HEK293 (cell line): Measurements from ENCODE around the gene KCTD2.

ENCODE experiments used
- ATF2 ChIP-seq: fragments of 450-650 bp; formaldehyde crosslinking; IDR thresholded peaks from 2 replicates; pipeline ENCODE4 v1.5.1; 2016; ENCODE audit warnings: missing biosample characterization, missing genetic modification characterization, low read depth
- BCL11B ChIP-seq: fragments of 450-650 bp; formaldehyde crosslinking; IDR thresholded peaks from 2 replicates; pipeline ENCODE4 v1.5.1; 2016; ENCODE audit warnings: low read depth, missing biosample characterization, missing genetic modification characterization
- IKZF3 ChIP-seq: fragments of 450-650 bp; IDR thresholded peaks from 2 replicates; pipeline ENCODE4 v1.5.0; 2018; ENCODE audit warnings: missing biosample characterization, mild to moderate bottlenecking, missing genetic modification characterization, moderate library complexity
- KLF1 ChIP-seq: fragments of 450-650 bp; formaldehyde crosslinking; IDR thresholded peaks from 2 replicates; pipeline ENCODE4 v1.5.1; 2016; ENCODE audit warnings: missing biosample characterization, missing genetic modification characterization
- OSR2 ChIP-seq: fragments of 450-650 bp; formaldehyde crosslinking; IDR thresholded peaks from 2 replicates; pipeline ENCODE4 v1.5.1; 2016; ENCODE audit warnings: missing biosample characterization, missing genetic modification characterization
- PATZ1 ChIP-seq: fragments of 450-650 bp; formaldehyde crosslinking; IDR thresholded peaks from 2 replicates; pipeline ENCODE4 v1.5.1; 2016; ENCODE audit warnings: missing biosample characterization, missing genetic modification characterization
- PBX3 ChIP-seq: sonication (generic); formaldehyde crosslinking; IDR thresholded peaks from 2 replicates; pipeline ENCODE4 v1.8.1; 2022; ENCODE audit warnings: mild to moderate bottlenecking, moderate library complexity, missing genetic modification reagents
- PRDM2 ChIP-seq: fragments of 450-650 bp; formaldehyde crosslinking; IDR thresholded peaks from 2 replicates; pipeline ENCODE4 v1.5.1; 2016; ENCODE audit warnings: missing biosample characterization, missing genetic modification characterization, borderline replicate concordance
- TSHZ1 ChIP-seq: fragments of 450-650 bp; formaldehyde crosslinking; IDR thresholded peaks from 2 replicates; pipeline ENCODE4 v1.5.1; 2016; ENCODE audit warnings: missing biosample characterization, missing genetic modification characterization, borderline replicate concordance
- ZBTB10 ChIP-seq: fragments of 450-650 bp; formaldehyde crosslinking; IDR thresholded peaks from 2 replicates; pipeline ENCODE4 v1.5.1; 2016; ENCODE audit warnings: missing biosample characterization, missing genetic modification characterization
- ZBTB7A ChIP-seq: fragments of 450-650 bp; formaldehyde crosslinking; IDR thresholded peaks from 2 replicates; pipeline ENCODE4 v1.5.1; 2016; ENCODE audit warnings: low read depth, missing biosample characterization, missing genetic modification characterization
- ZEB2 ChIP-seq: fragments of 450-650 bp; formaldehyde crosslinking; IDR thresholded peaks from 2 replicates; pipeline ENCODE4 v1.5.1; 2016; ENCODE audit warnings: missing biosample characterization, missing genetic modification characterization
- ZFP37 ChIP-seq: fragments of 450-650 bp; formaldehyde crosslinking; IDR thresholded peaks from 2 replicates; pipeline ENCODE4 v1.5.1; 2016; ENCODE audit warnings: missing biosample characterization, missing genetic modification characterization
- ZNF112 ChIP-seq: fragments of 450-650 bp; formaldehyde crosslinking; IDR thresholded peaks from 2 replicates; pipeline ENCODE4 v1.5.0; 2017; ENCODE audit warnings: missing biosample characterization, missing genetic modification characterization
- ZNF292 ChIP-seq: fragments of 450-650 bp; formaldehyde crosslinking; IDR thresholded peaks from 2 replicates; pipeline ENCODE4 v1.5.1; 2016; ENCODE audit warnings: low read depth, missing biosample characterization, missing genetic modification characterization, borderline replicate concordance
- ZNF350 ChIP-seq: fragments of 450-650 bp; formaldehyde crosslinking; IDR thresholded peaks from 2 replicates; pipeline ENCODE4 v1.5.0; 2017; ENCODE audit warnings: missing biosample characterization, mild to moderate bottlenecking, missing genetic modification characterization
- ZNF704 ChIP-seq: fragments of 450-650 bp; formaldehyde crosslinking; IDR thresholded peaks from 2 replicates; pipeline ENCODE4 v1.5.1; 2016; ENCODE audit warnings: missing biosample characterization, missing genetic modification characterization
- ZNF830 ChIP-seq: fragments of 450-650 bp; IDR thresholded peaks from 2 replicates; pipeline ENCODE4 v1.5.0; 2018; ENCODE audit warnings: missing biosample characterization, missing genetic modification characterization, low read depth, mild to moderate bottlenecking, moderate library complexity
- ZNF843 ChIP-seq: fragments of 450-650 bp; formaldehyde crosslinking; IDR thresholded peaks from 2 replicates; pipeline ENCODE4 v1.5.1; 2016; ENCODE audit warnings: missing biosample characterization, missing genetic modification characterization
- ZSCAN30 ChIP-seq: fragments of 450-650 bp; IDR thresholded peaks from 2 replicates; pipeline ENCODE4 v1.5.1; 2018; ENCODE audit warnings: missing biosample characterization, mild to moderate bottlenecking, missing genetic modification characterization, moderate library complexity

KCTD2 gene

GRCh38 chr17:75012346-75013091 lies 34.5 kb upstream of the KCTD2 start, which contains the start of gene MRPL58 (continued):
- TF ChIP-seq ZBTB10: peak; percentile 92
- TF ChIP-seq ZSCAN30 (tag by site-specific recombination): peak; percentile 96
- peak; percentile 81 for TF ChIP-seq ZEB2 (tag by site-specific recombination)
- peak; percentile 62 for TF ChIP-seq KLF1 (tag by site-specific recombination)
- TF ChIP-seq ZNF830 (tag by site-specific recombination): no peak
- peak; percentile 57; the same call in 1 of the 2 replicates for TF ChIP-seq IKZF3
- peak; percentile 16; the same call in 1 of the 2 replicates for TF ChIP-seq TSHZ1 (tag by site-specific recombination)
- TF ChIP-seq ZNF704: no peak
- TF ChIP-seq PBX3 (CRISPR knock-in tag): 0 out of 2 replicates have a peak, but pooled peaks have one; percentile 58
- TF ChIP-seq BCL11B (tag by site-specific recombination): no peak; the same call in 1 of the 2 replicates
- 0 out of 2 replicates have a peak, but pooled peaks have one; percentile 16 for TF ChIP-seq ATF2 (tag by site-specific recombination)
- no peak for TF ChIP-seq PRDM2 (tag by site-specific recombination)
- peak; percentile 94 for TF ChIP-seq ZBTB7A
- peak; percentile 50 for TF ChIP-seq ZNF843 (tag by site-specific recombination)
- TF ChIP-seq ZNF292 (tag by site-specific recombination): no peak
- TF ChIP-seq OSR2 (tag by site-specific recombination): no peak
- peak; percentile 85 for TF ChIP-seq PATZ1
- peak; percentile 89 for TF ChIP-seq ZFP37
- TF ChIP-seq ZNF112: no peak
- TF ChIP-seq ZNF350 (tag by site-specific recombination): no peak
